Stimulated activated CD4-positive, alpha-beta T cell treated with anti-CD3 and anti-CD28 coated beads, Interleukin-1b, Interleukin-23, amount 100 ng/mL, for 1 hour (primary cell): Measurements from ENCODE around the gene EDIL3.
"Not testable (repeated sequence)": the region's sequence is repeated elsewhere in the genome, so short reads cannot be mapped to it uniquely, and the experiment has no call there.

Experiments used
- DNase-seq, 2 donors: peaks; one replicate each; pipeline ENCODE4 v3.0.0-alpha.2; 2020; ENCODE audit warnings: low read depth in 2 of 2

Gene EDIL3

GRCh38 chr5:84181093-84181492, 203.6 kb downstream of the EDIL3 start:
- DNase-seq, result no peak

- no peak for DNase-seq
Measured at GRCh38 chr5:84168841-84169240, 215.8 kb downstream of the EDIL3 start.

- DNase-seq, result no peak
Measured at GRCh38 chr5:84163671-84164070, 221.0 kb downstream of the EDIL3 start.

- DNase-seq, result no peak
Measured at GRCh38 chr5:84162695-84163094, 222.0 kb downstream of the EDIL3 start.

- not testable (repeated sequence) for DNase-seq
Measured at GRCh38 chr5:84160650-84161049, 224.0 kb downstream of the EDIL3 start.

- no peak for DNase-seq
Measured at GRCh38 chr5:84149094-84149493, 235.6 kb downstream of the EDIL3 start.

GRCh38 chr5:84148651-84149050, 236.0 kb downstream of the EDIL3 start:
- no peak for DNase-seq

- no peak for DNase-seq
Measured at GRCh38 chr5:84137541-84137940, 247.1 kb downstream of the EDIL3 start.

GRCh38 chr5:84131372-84131771, 253.3 kb downstream of the EDIL3 start:
- no peak for DNase-seq

GRCh38 chr5:84130006-84130580, 254.6 kb downstream of the EDIL3 start:
- DNase-seq, result no peak

GRCh38 chr5:84125216-84125615, 259.5 kb downstream of the EDIL3 start:
- DNase-seq, result no peak

- no peak for DNase-seq
Measured at GRCh38 chr5:84119252-84119651, 265.4 kb downstream of the EDIL3 start.

GRCh38 chr5:84118551-84118950, 266.1 kb downstream of the EDIL3 start:
- no peak for DNase-seq

- no peak for DNase-seq
Measured at GRCh38 chr5:84115727-84116126, 269.0 kb downstream of the EDIL3 start.

GRCh38 chr5:84113246-84114105, 271.2 kb downstream of the EDIL3 start:
- no peak for DNase-seq

GRCh38 chr5:84092738-84093137, 291.9 kb downstream of the EDIL3 start:
- DNase-seq, result no peak

GRCh38 chr5:84091127-84091799, 293.4 kb downstream of the EDIL3 start:
- DNase-seq, result no peak

- DNase-seq, result no peak
Measured at GRCh38 chr5:84088996-84089395, 295.7 kb downstream of the EDIL3 start.

- DNase-seq, result no peak
Measured at GRCh38 chr5:84086511-84086910, 298.2 kb downstream of the EDIL3 start.

GRCh38 chr5:84085387-84086041, 299.2 kb downstream of the EDIL3 start:
- DNase-seq, result no peak

- DNase-seq, result no peak
Measured at GRCh38 chr5:84080908-84081307, 303.8 kb downstream of the EDIL3 start.

- no peak for DNase-seq
Measured at GRCh38 chr5:84072339-84072738, 312.3 kb downstream of the EDIL3 start.
